CD4-positive, alpha-beta T cell treated with Interferon gamma for 1 hour (primary cell): ENCODE measurements around the gene ACSF2.
"Not testable (repeated sequence)": the region's sequence is repeated elsewhere in the genome, so short reads cannot be mapped to it uniquely, and the experiment has no call there.

Source experiments
- DNase-seq: peaks from one replicate; pipeline ENCODE4 v3.0.0-alpha.2; 2020

Gene ACSF2

DNA sequence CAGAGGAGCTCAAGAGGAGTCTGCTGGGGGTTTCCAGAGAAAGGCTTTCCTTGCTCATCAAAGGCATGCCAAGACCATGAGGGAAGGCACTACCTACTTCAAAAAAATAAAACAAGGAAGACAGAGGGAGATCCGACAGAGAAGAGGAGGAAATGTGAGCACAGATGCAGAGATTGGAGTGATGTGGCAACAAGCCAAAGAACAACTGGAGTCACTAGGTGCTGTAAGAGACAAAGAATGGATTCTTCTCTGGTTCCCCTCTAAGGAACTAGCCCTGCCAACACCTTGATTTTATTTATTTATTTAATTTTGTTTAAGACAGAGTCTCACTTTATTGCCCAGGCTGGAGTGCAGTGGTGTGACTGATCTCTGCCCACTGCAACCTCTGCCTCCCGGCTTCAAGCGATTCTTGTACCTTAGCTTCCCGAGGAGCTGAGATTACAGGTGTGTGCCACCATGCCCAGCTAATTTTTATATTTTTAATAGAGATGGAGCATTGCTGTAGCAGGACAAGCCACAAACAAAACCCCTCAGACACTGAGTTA lies 13.8 kb upstream of the ACSF2 start:
- no peak for DNase-seq

DNA sequence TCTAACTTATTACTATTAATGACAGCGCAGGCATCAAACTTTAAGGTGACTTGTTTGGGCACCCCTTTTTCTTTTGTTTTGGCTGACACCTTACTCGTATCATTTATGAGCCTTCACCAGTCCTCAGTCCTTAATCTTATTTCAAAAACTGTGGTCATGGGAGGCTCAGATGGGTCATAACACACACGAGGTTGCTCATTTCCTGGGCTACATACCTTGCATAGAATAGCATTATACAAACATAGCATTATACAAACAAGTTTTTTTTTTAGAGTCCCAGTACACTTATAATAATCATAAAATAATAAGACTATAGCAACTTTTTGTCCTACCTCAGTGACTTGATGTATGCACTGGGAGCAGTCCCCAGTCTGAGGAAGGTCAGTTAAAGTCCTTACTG lies 11.2 kb upstream of the ACSF2 start:
- DNase-seq, result no peak

DNA sequence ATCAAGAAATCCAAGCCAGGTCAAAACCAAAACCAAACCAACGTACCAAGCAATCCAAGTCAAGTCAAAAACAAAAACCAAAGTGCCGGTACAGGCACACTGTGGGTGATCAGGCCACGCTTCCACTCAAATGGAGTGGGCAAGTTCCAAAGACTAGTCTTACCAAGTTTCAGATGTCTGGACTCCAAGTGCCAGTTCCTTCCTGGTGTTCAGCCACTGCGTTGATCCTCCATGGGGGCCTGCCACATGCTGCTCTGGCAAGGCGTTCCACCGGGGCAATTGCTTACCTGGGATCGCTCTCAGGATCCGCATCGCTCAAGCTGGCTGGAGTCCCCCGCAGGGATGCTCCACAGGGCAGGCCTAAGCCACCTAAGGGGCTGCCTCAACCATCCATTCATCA lies 6.4 kb upstream of the ACSF2 start:
- not testable (repeated sequence) for DNase-seq

DNA sequence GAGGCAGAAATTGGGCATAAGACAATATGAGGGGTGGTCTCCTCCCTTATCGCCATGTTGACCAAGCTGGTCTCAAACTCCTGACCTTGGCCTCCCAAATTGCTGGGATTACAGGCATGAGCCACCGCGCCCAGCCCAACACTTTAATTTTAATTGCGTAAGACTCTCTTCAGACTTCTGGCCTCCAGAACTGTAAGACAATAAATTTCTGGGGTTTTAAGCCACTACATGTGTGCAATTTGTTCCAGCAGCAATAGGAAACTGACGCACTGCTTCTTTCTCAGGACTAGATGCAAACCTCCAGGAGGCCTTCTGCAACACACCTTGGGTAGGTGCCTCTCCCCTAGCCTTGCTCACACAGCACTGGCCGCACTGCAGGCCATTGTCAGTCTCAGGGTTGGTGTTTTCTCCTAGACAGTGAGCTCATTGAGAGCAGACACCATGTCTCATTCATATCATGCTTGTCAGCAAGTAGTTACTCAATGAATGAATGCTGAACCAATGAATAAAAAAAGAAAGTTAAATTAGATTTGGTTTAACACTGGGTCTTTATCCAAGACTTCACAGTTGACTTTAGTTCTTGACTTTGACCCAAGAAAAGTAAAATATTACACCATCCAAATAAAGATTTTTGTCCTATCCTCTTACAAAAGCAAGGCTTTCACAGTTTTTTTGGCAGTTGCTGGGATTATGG lies 5.5 kb upstream of the ACSF2 start:
- no peak for DNase-seq

DNA sequence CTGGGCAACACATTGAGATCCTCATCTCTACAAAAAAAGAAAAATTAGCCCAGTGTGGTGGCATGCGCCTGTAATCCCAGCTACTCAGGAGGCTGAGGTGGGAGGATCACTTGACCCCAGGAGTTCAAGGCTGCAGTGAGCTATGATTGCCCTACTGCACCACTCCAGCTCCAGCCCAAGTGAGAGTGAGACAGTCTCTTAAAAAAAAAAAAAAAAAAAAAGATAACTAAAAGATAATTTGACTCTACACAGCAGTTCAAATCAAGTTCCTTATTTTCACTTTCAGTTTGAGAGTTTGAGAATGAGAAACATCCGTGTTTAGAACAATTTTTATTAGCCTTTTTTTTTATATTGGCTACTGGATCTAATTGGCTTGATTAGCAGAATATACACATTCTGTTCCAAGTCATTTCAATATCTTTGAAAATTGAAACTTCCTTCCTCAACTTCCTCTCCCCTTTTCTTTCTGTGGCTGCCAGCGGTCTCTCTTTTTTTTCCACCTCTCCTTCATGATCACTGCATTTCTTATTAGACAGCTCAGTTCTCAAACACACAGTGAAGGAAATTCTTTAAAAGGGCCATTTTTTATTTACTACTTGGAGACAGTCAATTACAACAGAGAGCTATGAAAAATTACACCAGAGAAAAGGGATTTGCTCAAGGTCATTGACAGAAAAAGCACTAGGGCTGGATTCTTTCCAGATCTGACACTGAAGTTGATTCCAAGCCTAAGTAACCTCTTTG lies 4.5 kb upstream of the ACSF2 start:
- no peak for DNase-seq

DNA sequence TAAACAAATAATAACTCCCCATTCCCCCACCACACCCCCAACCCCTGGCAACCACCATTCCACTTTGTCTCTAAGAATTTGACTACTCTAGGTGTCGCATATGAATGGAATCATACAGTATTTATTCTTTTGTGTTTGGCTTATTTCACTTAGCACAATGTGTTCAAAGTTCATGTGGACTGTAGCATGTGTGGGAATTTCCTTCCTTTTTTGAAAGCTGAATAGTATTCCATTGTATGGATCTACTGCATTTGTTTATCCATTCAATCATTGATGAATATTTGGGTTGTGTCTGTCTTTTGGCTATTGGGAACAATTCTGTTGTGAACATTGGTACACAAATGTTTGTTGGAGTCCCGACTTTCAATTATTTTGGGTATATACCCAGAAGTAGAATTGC lies 3.3 kb upstream of the ACSF2 start:
- DNase-seq, result no peak

DNA sequence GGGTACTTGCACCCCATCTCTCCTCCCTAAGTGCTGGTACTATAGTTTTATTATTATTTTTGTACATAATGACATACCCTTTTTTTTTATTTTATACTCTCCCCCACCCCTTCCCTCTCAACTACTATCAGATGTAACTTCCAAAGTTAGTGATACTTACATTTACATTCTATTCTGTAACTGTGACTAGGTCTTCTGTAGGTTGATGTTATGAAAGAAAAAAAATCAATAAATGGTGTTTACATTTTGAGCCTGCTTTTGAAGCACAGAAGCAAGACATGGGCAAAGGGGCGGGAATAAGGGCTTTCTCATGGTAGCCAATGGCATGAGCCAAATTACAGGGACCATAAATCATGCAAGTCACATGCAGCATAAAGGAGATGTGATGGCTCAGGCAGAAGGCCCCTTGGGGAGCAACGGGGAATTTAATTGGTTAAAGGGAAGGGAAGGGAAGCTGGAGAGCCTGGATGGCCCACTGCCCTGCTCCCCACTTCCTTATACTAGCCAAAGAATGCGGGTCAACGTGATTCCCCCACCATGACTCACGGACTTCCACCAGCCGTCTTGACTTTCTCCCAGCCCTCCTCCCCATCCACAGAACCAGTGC lies 2.4 kb upstream of the ACSF2 start:
- peak; percentile 8 for DNase-seq

DNA sequence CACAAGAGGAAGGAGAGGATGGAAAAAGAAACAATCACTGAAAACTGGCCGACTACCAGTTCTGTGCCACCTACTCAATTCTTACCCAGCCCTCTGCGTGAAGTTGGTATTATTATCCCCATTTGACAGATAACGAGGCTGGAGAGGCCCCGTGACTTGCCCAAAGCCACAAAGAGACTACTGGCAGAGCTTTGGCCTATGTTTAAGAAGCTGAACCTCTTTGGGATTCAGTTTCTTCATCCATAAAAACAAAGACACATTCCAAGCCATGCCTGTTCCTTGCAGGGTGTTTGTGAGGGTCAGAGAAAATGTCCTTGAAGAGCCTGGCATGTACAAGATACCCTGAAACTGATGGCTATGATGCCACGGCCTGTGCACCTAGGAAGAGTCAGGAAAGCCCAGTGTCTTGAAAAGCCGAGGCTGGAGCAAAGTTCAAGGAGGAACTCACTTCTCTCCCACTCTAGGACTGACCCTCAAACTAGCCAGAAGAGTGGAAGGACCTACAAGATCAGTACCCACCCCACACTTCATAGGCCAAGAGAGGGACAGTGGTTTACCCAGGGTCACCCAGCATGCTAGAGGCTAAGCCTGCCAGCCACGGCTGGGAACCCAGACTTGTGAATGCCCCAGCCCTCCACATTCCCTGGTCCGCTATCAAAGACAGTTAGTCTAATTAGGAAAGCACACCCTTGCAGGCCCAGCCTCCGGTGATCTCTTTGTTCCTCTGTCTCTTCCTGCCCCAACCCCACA lies 1.6 kb upstream of the ACSF2 start:
- DNase-seq, result no peak

DNA sequence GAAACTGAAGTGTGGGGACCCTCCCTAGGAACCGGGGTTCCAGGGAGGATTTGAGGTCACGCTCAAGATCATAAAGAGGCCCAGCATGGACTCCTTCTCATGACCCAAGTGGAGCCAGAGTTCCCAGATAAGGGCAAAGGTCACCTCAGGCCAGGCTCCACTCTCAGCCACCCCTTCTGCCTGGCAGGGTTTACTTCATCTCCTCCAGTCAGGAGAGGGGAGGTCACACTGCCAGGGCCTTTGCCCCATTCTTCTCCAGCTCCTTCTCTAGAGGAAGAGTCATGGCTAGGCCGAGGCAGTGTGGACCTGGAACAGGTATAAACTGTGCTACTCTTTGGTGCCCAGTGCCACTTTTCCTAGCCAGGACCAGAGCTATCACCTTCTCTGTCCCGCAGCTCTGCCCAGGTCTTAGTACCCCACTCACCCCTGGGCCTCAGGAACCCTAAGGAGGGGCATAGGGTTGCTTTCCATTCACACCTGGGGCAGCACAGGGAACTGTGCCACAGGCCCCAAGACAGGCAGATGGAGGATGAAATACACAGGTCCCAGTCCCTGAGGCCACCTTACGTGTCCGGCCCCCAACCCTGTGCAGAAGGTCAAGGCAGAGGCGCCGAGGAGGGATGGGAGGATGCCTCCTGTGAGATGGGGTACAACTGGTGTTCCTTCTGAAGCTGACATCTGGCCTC lies 879 bp upstream of the ACSF2 start:
- no peak for DNase-seq

DNA sequence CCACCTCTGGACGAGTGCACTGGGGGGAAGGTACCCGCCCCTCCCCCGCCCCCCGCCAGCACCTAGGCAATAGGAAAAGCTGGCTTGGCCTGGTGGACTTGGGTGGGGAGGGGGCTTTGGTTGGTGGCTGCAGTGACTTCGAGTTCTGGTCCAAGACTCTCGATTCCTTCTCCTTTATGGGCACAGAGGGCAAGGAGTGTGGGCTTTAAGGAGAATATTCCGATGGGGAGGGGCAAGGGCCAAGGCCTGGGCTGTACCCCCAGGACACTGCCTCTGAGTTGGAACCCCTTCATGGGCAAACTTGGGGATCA lies 409 bp downstream of the ACSF2 start:
- DNase-seq, result no peak

DNA sequence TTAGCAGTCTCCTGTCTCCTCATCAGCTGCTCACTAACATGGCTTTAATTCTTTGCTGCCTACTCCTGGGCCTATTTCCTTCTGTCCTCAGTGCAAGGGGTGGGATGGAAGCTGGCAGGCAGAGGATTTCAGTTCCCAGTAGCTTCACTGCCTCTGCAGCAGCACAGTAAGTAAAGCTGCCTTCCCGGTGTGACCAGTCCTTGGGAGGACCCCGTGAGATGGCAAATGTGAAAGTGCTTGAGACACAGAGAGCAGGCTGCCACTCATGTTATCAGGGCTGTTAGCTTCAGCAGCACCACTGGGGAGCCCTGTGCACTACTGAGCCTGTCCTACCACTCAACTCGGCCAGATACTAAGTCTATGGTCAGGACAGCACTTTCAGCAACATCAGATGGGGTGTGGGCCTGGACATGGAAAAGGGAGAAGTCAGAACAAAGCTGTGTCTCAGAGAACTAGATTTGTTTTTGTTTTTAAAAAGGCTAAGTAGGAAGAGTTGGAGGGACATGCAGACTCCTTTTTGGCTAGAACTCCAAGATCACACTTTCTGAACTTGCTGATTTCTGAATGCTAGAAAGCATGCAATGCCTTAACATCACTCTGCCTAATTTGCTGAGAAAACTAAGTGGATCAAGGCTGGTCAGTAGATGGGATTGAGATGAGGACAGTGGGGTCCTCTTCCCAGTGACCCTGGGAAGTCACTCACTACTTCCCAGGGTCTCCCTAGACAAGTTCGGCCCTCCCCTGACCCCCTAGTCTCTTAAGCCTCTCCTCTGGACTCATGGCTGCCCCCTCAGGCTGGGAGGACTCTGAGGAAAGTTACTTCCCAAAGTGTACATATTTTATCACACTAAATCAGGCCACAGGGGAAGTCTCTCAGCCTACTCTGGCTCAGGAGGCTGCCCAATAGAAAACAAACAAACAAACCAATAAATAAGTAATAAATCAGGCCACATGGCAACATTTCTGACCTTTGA lies 1.1 kb downstream of the ACSF2 start:
- no peak for DNase-seq

DNA sequence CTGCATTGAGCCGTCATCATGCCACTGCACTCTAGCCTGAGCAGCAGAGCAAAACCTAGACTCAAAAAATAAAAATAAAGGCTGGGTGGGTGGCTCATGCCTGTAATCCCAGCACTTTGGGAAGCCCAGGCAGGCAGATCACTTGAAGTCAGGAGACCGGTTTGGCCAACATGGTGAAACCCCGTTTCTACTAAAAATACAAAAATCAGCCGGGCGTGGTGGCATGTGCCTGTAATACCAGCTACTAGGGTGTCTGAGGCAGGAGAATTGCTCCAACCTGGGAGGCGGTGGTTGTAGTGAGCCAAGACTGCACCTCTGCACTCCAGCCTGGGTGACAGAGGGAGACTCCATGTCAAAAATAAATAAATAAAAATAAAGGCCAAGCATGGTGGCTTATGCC lies 2.1 kb downstream of the ACSF2 start:
- not testable (repeated sequence) for DNase-seq

DNA sequence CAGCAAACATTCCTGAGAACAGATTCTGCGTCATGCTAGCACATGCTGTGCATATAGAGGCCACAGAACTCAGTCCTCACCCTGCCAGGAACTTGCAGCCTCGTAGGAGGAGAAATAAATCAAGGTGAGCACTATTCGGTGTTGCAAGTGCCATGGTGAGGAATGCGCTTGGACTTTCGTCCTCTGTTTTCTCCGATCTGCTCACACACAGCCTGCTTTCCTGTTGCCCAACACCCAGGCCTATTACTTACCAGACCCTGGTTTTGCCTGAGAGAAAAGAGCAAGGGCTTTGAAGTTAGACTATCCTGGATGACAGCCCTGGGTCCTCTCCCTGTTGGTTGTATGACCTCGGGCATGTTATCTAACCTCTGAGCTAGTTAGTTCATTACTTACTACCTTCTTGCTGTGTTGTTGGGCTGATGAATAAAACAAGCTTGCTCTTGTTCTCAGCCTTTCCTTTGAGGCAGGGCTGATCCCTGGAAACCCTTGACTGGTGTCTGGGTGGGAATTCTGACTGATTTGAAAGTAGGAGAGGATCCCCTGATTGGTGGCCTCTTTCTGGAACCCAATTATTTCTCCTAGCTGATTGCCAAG lies 2.9 kb downstream of the ACSF2 start:
- DNase-seq, result no peak

DNA sequence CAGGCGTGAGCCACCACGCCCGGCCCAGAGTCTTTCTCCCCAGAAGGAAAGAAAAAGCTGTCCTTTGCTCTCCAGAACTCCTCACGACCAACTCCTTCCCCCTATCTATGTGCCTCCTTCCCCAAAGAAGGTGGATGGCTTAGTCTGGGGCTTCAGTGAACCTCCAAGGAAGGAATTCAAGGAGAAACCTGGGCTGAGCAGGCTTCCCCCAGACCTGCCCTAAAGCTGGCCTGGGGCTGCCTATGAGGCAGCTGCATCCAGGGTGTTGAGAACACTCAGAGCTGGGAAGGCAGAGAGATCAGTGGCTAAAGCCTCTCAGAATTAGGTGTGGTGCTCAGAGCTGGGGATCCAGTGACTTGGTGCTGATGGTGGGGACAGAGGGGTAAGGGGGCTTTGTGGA lies 3.8 kb downstream of the ACSF2 start:
- DNase-seq, result no peak

DNA sequence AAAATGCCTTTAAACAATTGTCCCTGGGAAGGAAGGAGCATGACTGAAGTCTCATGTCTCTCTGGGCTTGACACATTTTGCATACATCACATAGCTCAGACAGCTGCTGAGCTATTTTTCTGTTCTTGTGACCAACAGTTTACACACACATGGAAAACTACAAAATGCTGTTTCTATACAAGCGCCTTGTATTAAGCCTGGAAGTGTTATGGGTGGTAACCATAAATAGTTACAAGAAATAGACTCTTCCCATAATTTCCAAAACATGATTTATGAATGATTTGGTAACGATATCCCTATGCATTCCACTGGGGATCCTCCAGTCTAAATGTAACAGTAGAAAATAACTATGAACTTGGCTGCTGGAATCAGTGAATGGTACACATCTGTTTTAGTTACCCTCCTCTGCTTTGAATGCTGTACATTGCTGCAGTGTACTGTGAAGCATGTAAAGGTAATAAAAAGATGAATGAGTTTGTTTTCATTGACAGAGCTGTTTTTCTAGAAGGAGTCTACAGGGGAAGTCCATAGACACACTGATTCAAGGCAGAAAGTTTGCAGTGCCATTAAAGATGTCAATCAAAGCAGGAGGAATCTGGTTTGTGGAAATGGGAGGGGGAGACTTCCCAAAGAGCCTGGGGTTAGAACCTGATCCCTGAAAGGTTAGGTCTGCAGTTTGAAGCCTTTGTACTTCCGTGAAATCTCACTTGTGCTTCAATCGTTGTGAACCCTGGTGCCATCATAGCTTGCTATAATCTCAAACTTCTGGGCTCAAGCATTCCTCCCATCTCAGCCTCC lies 5.0 kb downstream of the ACSF2 start:
- DNase-seq, result no peak

DNA sequence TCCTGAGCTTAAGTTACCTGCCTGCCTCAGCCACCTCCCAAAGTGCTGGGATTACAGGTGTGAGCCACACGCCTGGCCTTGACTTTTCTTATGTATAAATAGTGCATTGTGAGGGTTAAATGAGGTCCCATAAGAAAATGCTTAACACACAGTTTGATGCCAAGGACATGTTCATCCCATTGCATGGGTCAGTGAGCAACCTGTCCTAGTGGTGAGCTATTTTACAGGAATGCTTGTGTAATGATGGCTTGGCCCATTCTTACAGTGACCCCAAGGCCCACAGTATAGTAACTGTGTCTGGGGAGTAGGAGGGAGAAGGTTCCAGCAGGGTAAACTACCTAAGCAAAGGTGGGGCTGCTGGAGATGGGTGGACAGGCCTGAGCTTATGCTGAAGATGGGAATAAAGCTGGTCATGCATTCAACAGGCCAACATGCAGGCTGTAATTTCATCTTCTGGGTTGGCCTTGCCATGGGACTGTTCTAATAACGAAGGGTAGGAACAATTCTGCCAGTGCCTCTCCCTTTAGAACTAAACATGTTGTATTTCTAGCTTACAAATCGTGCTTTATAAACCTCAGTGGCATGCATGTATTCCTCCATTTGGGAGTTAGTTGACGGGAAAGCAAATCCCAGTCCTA lies 6.2 kb downstream of the ACSF2 start:
- DNase-seq, result no peak

DNA sequence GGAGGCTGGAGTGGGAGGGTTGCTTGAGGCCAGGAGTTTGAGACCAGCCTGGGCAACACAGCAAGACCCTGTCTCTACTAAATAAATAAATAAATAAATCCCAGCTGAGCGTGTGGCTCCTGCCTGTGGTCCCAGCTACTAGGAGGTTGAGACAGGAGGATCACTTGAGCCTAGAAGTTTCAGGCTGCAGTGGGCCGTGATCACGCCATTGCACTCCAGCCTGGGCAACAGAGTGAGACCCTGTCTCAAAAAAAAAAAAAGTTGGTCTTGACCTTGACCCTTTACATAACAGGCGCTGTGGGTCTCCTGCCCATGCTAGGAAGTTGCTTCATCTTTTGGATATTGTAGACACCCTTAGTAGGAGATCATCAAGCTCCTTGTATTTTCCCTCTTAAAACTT lies 11.4 kb downstream of the ACSF2 start:
- DNase-seq, result no peak

DNA sequence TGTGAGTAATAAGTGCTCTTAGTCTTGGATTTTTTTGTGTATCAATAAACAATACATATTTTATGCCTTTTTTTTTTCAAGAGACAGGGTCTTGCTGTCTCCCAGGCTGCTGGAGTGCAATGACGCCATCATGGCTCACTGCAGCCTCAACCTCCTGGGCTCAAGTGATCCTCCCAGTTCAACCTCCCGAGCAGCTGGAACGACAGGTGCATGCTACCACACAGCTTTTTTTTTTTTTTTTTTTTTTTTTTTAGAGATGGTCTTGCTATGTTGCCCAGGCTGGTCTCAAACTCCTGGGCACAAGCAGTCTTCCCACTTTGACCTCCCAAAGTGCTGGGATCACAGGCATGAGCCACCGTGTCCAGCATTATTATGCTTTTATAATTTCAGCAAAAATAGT lies 13.0 kb downstream of the ACSF2 start:
- DNase-seq, result no peak

DNA sequence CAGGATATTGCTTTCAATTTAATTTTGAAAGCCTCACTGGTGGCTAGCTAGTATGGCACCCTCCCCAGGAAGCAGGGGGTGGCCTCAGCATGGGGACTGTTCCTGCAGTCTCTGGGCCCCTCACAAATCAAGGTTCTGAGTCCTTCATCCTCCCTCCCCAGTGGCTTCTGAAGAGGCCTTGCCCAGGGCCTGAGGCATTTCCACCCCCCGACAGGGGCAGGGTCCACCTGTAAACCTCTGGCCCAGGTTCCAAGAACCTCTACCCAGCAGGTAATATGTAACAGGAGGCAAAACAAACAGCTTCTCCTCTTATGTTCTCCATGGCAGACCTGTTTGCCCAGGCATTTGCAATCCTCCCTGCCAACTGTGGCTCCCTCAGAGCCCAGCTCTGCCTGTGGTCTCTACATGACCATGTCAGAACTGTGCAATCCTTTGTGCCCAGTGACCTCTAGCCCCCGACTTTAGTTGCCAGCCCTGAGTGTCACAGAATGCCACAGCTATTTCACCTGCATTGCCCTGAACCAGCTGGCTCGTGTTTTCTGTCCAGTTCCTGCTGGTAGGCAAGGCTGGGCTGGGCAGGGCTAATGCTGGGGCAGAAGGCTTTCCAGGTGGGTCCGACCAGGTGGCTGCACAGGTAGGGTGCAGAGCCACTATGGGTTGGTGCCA lies 14.3 kb downstream of the ACSF2 start:
- no peak for DNase-seq
